ENCODE results near the gene DPM3. TPM values are rescaled to one million over a fixed set of nuclear protein-coding genes. Genes with fewer than 3 reads are reported as not detected.

Gene DPM3
- total and polyA plus RNA-seq, 4 experiments from 2014 or later = 51.6 to 119 (median 77.2) TPM

- Histone ChIP-seq H3K27ac (ENCODE audit: low read depth, low read length) (no peak overlapping the region), H3K4me3 (ENCODE audit: low read length in 2 of 2) (no peak overlapping the region), H3K9me3 (ENCODE audit: control insufficient read depth in 1 of 2, low read length in 2 of 2) (no peaks in the 10 kb centered on the region), H3K36me3 (ENCODE audit: insufficient read depth, low read length) (no peaks in the 10 kb centered on the region), H3K4me1 (ENCODE audit: insufficient read depth, low read length) (peaks cover 12% of the 10 kb centered on the region), H3K27me3 (ENCODE audit: insufficient read depth, low read length) (no peaks in the 10 kb centered on the region)
- ChIA-PET POLR2A (ENCODE audit: partially characterized antibody) (interaction anchor here (0.7 to 1.7 kb wide), 5 partner anchors 40 to 95 kb away, joined by 3 to 14 read pairs (median 4); partner anchors contain the start of genes ADAM15 and KRTCAP2), CTCF (ENCODE audit: partially characterized antibody) (interaction anchor here (0.6 to 6.8 kb wide), 37 partner anchors 9 to 422 kb away, joined by 3 to 229 read pairs (median 4); partner anchors contain the start of genes ADAM15, KRTCAP2, PBXIP1 and PMVK)
- peaks cover 2 to 8% (median 5%) of the 10 kb centered on the region in 4 donors for H3K4me1 Mint-ChIP-seq
- no peaks in the 10 kb centered on the region for H3K36me3 Mint-ChIP-seq
- no peaks in the 10 kb centered on the region for H3K9me3 Mint-ChIP-seq
- no peak overlapping the region for H3K27ac Mint-ChIP-seq
- peak; percentile 72 to 78 (median 74) for DNase-seq
- intact Hi-C loops (cut with micrococcal nuclease) = loop anchor here (1.0 to 5.0 kb wide), 4 partner anchors 36 to 501 kb away; partner anchors contain the start of gene EFNA1
- peaks cover 2 to 3% of the 10 kb centered on the region in 2 donors for H3K27me3 Mint-ChIP-seq
- no peak overlapping the region for H3K4me3 Mint-ChIP-seq
Observed at GRCh38 chr1:155091071-155092051, 49.0 kb downstream of the DPM3 start.

Other genes with a start within 250 kb of the DPM3 start
- 10 to 100 TPM; 17.6 to 21.2 TPM for gene PMVK, start 203.8 kb downstream of the DPM3 start, total RNA-seq
- 10 to 100 TPM; 61.7 to 87.0 TPM for gene PMVK, start 203.8 kb downstream of the DPM3 start, polyA plus RNA-seq
- 100 to 1,000 TPM; 435 to 438 TPM for gene PBXIP1, start 184.4 kb downstream of the DPM3 start, total RNA-seq
- gene PBXIP1, start 184.4 kb downstream of the DPM3 start, polyA plus RNA-seq = 100 to 1,000 TPM; 263 to 404 TPM
- 10 to 100 TPM; 78.4 to 80.2 TPM for gene PYGO2, start 178.7 kb downstream of the DPM3 start, total RNA-seq
- gene PYGO2, start 178.7 kb downstream of the DPM3 start, polyA plus RNA-seq = 10 to 100 TPM; 22.5 to 54.2 TPM
- gene SHC1, start 169.8 kb downstream of the DPM3 start, total RNA-seq = 10 to 100 TPM; 78.4 to 81.7 TPM
- gene SHC1, start 169.8 kb downstream of the DPM3 start, polyA plus RNA-seq = 10 to 100 TPM; 36.4 to 44.5 TPM
- gene CKS1B, start 165.8 kb downstream of the DPM3 start, total RNA-seq = 10 to 100 TPM; 12.2 to 13.0 TPM
- gene CKS1B, start 165.8 kb downstream of the DPM3 start, polyA plus RNA-seq = 10 to 100 TPM; 50.2 to 67.9 TPM
- 10 to 100 TPM; 52.4 to 56.6 TPM for gene FLAD1, start 157.2 kb downstream of the DPM3 start, total RNA-seq
- gene FLAD1, start 157.2 kb downstream of the DPM3 start, polyA plus RNA-seq = 10 to 100 TPM; 48.9 to 75.9 TPM
- gene LENEP, start 146.9 kb downstream of the DPM3 start, total RNA-seq = 1 to 10 TPM; 1.1 to 3.1 TPM
- gene LENEP, start 146.9 kb downstream of the DPM3 start, polyA plus RNA-seq = not detected
- 10 to 100 TPM; 86.3 to 92.7 TPM for gene ZBTB7B, start 137.7 kb downstream of the DPM3 start, total RNA-seq
- gene ZBTB7B, start 137.7 kb downstream of the DPM3 start, polyA plus RNA-seq = 10 to 100 TPM in 1 of 2 donors, 1 to 10 TPM in 1; 3.4 to 11.6 TPM
- 1 to 10 TPM; 4.0 to 4.1 TPM for gene DCST2, start 106.8 kb downstream of the DPM3 start, total RNA-seq
- gene DCST2, start 106.8 kb downstream of the DPM3 start, polyA plus RNA-seq = not detected
- gene DCST1, start 106.7 kb downstream of the DPM3 start, total RNA-seq = under 1 TPM in 1 of 2 experiments, not detected in 1; 0.14 TPM
- not detected for gene DCST1, start 106.7 kb downstream of the DPM3 start, polyA plus RNA-seq
- gene ADAM15, start 89.2 kb downstream of the DPM3 start, total RNA-seq = 10 to 100 TPM; 33.6 to 39.8 TPM
- 10 to 100 TPM; 14.8 to 18.2 TPM for gene ADAM15, start 89.2 kb downstream of the DPM3 start, polyA plus RNA-seq
- 1 to 10 TPM; 6.0 to 8.5 TPM for gene EFNA4, start 76.8 kb downstream of the DPM3 start, total RNA-seq
- gene EFNA4, start 76.8 kb downstream of the DPM3 start, polyA plus RNA-seq = 1 to 10 TPM; 2.5 to 3.5 TPM
- 1 to 10 TPM; 2.0 to 4.3 TPM for gene EFNA3, start 61.7 kb downstream of the DPM3 start, total RNA-seq
- 1 to 10 TPM in 1 of 2 donors, under 1 TPM in 1; 0.34 to 1.5 TPM for gene EFNA3, start 61.7 kb downstream of the DPM3 start, polyA plus RNA-seq
- 1 to 10 TPM; 1.2 to 1.9 TPM for gene EFNA1, start 12.7 kb downstream of the DPM3 start, total RNA-seq
- gene EFNA1, start 12.7 kb downstream of the DPM3 start, polyA plus RNA-seq = 1 to 10 TPM in 1 of 2 donors, under 1 TPM in 1; 0.84 to 2.0 TPM
- gene SLC50A1, start 4.7 kb downstream of the DPM3 start, total RNA-seq = 10 to 100 TPM; 20.1 to 22.8 TPM
- 10 to 100 TPM; 50.3 to 91.7 TPM for gene SLC50A1, start 4.7 kb downstream of the DPM3 start, polyA plus RNA-seq
- 100 to 1,000 TPM; 173 to 180 TPM for gene KRTCAP2, start 32.8 kb upstream of the DPM3 start, total RNA-seq
- gene KRTCAP2, start 32.8 kb upstream of the DPM3 start, polyA plus RNA-seq = 100 to 1,000 TPM; 469 to 488 TPM
- gene TRIM46, start 33.3 kb upstream of the DPM3 start, total RNA-seq = 1 to 10 TPM; 8.4 to 8.5 TPM
- 1 to 10 TPM; 1.6 to 3.6 TPM for gene TRIM46, start 33.3 kb upstream of the DPM3 start, polyA plus RNA-seq
- gene THBS3, start 67.4 kb upstream of the DPM3 start, total RNA-seq = 10 to 100 TPM; 30.9 to 33.5 TPM
- 1 to 10 TPM; 6.1 to 6.7 TPM for gene THBS3, start 67.4 kb upstream of the DPM3 start, polyA plus RNA-seq
- gene MTX1, start 68.2 kb upstream of the DPM3 start, total RNA-seq = 10 to 100 TPM; 17.7 to 18.2 TPM
- gene MTX1, start 68.2 kb upstream of the DPM3 start, polyA plus RNA-seq = 10 to 100 TPM; 42.5 to 65.5 TPM
- 10 to 100 TPM; 10.5 to 12.2 TPM for gene ENTREP3, start 115.0 kb upstream of the DPM3 start, total RNA-seq
- 1 to 10 TPM in 1 of 2 donors, under 1 TPM in 1; 0.50 to 1.8 TPM for gene ENTREP3, start 115.0 kb upstream of the DPM3 start, polyA plus RNA-seq
- 100 to 1,000 TPM in 1 of 2 experiments, 10 to 100 TPM in 1; 94.4 to 101 TPM for gene SCAMP3, start 121.8 kb upstream of the DPM3 start, total RNA-seq
- 100 to 1,000 TPM; 132 to 160 TPM for gene SCAMP3, start 121.8 kb upstream of the DPM3 start, polyA plus RNA-seq
- 100 to 1,000 TPM; 123 to 126 TPM for gene CLK2, start 133.0 kb upstream of the DPM3 start, total RNA-seq
- gene CLK2, start 133.0 kb upstream of the DPM3 start, polyA plus RNA-seq = 10 to 100 TPM; 11.4 to 21.5 TPM
- gene HCN3, start 136.9 kb upstream of the DPM3 start, total RNA-seq = 1 to 10 TPM; 4.9 to 5.3 TPM
- under 1 TPM; 0.10 to 0.41 TPM for gene HCN3, start 136.9 kb upstream of the DPM3 start, polyA plus RNA-seq
- not detected for gene PKLR, start 160.9 kb upstream of the DPM3 start, total RNA-seq
- gene PKLR, start 160.9 kb upstream of the DPM3 start, polyA plus RNA-seq = not detected
- 10 to 100 TPM; 82.8 to 91.3 TPM for gene FDPS, start 168.3 kb upstream of the DPM3 start, total RNA-seq
- 100 to 1,000 TPM; 100 to 157 TPM for gene FDPS, start 168.3 kb upstream of the DPM3 start, polyA plus RNA-seq
- 10 to 100 TPM; 20.0 to 20.1 TPM for gene RUSC1, start 180.4 kb upstream of the DPM3 start, total RNA-seq
- 10 to 100 TPM in 1 of 2 donors, 1 to 10 TPM in 1; 6.8 to 11.8 TPM for gene RUSC1, start 180.4 kb upstream of the DPM3 start, polyA plus RNA-seq